Subcutaneous adipose tissue (tissue), 4 donors: Measurements from ENCODE around the gene GLS2. TPM values are rescaled to one million over a fixed set of nuclear protein-coding genes. Genes with fewer than 3 reads are reported as not detected.

Experiments used
- total RNA-seq, 4 donors: library from RNA; depleted of rRNA; stranded (reverse); fragments of >200 nt; gene quantifications; one replicate each; pipeline ENCODE4 v1.1.0, GENCODE V29; 2016
- TF ChIP-seq, protein P1 (sequence below): fragments of 450-650 bp; IDR thresholded peaks from one replicate; pipeline ENCODE4 v1.5.1; 2016; ENCODE audit warnings: low read depth, mild to moderate bottlenecking, control low read depth, antibody characterized with exemption, moderate library complexity

GLS2 gene
- total RNA-seq, 4 donors from 2014 or later: 1.8 to 3.2 TPM; not detected in 2

DNA sequence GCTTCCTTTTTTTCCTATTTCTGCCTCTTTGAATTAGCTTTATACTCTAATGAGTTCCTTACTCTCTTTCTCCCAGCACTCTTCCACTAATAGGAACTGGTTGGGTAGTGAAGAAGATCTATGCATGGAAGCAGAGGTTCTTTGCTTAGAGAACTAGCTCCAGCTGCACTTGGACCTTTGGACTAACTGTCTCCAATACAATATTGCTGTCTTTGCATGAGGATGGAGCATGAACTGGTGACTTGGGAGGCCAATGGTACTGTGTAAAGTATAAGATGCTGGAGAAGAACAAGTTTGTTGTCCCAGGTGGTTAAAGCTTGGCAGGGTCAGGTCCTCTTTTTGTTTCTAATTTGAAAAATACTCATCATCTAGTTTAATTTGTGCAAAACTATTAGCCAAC is 2.4 kb upstream of the GLS2 start:
- TF ChIP-seq, protein P1, sequence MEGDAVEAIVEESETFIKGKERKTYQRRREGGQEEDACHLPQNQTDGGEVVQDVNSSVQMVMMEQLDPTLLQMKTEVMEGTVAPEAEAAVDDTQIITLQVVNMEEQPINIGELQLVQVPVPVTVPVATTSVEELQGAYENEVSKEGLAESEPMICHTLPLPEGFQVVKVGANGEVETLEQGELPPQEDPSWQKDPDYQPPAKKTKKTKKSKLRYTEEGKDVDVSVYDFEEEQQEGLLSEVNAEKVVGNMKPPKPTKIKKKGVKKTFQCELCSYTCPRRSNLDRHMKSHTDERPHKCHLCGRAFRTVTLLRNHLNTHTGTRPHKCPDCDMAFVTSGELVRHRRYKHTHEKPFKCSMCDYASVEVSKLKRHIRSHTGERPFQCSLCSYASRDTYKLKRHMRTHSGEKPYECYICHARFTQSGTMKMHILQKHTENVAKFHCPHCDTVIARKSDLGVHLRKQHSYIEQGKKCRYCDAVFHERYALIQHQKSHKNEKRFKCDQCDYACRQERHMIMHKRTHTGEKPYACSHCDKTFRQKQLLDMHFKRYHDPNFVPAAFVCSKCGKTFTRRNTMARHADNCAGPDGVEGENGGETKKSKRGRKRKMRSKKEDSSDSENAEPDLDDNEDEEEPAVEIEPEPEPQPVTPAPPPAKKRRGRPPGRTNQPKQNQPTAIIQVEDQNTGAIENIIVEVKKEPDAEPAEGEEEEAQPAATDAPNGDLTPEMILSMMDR: no peak

DNA sequence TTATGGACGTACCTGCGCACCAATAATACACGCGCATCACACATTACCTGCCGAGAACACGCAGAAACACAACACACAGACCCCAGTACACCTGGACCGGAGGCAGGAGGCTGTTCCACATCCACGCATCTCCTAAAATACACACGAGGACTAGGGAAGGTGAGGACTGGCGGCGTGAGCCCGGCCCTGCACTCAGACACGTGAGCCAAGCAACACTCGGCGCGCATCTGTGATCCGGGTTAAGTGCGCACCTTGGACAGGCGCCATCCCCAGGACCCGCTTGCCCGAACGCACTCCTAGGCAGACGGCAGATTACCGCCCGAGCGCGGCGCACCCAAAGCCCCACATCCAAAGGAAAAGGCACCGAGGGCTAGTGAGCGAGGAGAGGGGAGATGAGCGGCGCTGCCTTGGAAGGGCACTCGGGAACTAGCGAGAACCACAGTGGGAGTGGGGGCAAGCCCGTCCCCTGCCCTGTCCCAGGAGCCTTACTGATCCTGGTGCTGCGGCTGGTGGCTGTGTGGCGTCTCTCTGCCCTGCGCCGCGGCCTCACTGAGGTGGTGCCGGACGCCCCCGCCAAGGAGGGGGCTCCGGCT is 417 bp downstream of the GLS2 start:
- TF ChIP-seq, protein P1: no peak

DNA sequence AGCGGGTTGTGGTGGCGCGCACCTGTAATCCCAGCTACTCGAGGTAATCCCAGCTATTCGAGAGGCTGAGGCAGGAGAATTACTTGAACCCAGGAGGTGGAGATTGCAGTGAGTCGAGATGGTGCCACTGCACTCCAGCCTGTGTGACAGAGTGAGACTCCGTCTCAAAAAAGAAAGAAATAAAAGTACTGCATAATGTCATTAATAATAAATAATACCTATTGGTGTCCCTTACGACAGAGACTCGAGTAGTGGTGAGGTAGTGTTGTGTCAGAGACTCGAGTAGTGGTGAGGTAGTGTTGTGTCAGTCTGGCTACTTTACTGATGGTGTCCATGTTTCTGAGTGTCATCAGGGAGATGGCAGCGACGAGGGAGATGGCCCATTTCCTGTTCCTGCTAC is 1.3 kb downstream of the GLS2 start:
- TF ChIP-seq, protein P1: no peak

DNA sequence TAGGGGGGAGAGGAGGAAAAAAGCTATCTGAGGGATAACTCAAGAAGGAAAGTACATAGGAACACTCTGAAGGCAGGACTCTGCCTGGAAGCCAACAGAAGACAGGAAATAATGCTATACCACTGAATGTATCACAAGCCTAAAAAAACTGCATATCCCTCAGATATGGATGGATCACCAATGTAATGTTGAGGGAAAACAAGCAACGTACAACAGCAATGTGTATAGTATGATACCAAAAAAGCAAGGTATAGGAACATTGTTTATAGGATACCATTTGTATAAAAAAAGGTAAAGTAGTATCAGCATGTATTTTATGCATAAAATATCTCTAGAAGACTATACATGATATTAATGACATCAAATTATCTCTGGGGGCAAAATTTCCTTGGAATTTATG is 3.4 kb downstream of the GLS2 start:
- TF ChIP-seq, protein P1: no peak

DNA sequence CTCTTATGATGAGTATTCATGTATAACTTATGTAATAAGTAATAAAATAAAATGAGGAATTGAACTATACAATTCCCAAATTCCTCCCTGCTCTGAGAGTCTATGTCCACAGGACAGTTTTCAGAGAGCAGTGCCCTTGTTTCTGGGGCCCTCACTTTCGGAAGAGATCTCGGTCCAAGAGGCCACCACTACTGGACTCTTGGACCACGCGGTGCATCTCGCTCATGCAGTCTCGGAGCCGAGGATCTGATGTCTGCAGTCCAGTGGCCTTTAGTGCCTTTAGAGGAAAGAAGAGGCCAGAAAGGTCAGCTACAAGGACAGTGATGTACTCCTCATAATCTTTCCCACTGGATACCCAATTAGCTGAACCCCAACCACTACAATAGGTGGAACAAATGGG is 8.3 kb downstream of the GLS2 start:
- TF ChIP-seq, protein P1: no peak

DNA sequence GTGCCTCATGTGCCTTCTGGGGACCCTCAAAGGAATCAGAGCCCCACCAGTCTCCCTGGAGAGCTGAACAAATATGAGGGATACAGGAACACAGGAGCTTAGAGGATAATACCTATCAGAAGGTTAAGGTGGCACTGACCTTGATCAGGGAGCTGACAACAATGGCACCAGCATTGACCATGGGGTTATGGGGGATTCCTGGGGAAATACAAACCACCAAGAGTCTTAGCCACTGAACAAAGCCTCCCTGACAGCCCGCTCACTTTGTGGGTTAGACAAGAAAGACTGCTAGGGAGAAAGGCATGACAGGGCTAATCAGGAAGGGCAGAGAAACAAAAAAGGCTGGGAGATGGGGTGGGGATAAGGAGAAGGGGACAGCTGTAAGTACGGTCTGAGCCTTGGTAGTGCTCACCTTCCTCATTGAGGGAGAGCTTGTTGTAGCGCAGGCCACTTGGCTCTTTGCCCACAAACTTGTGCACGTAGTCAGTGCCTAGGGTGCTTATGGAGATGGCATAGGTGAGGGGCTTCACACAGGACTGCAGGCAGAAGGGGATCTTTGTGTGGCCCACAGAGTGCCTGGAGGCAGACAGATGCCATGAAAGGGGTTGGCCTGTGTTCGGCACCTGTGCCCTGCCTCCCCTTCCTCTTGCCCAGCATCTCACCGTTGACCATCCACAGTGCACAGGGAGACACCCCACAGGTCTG is 10.3 kb downstream of the GLS2 start:
- TF ChIP-seq, protein P1: no peak

DNA sequence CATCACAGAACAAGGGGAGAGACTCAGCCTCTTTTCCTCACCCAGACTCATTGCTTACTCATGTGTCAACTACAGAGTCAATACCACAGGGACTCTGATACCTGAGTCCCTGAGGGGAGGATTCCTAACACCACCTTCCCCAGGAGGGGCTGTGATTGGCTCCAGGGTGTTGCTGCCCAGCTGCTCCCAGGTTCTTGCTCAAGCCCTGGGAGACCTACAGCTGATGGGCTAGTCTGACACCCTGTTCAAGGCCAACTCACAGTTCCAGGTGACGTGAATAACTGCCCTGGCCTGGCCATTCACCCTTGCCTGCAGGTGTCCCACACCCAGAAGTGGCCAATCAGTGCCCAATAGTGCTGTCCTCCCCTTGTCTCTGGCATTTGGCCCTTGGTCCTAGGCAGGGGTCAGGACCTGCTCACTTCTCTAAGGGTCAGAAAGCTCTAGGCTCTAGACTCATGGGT is 11.0 kb downstream of the GLS2 start:
- TF ChIP-seq, protein P1: no peak
